GM20000 (cell line): ENCODE results near the gene CT45A2.
"Not testable (repeated sequence)": the region's sequence is repeated elsewhere in the genome, so short reads cannot be mapped to it uniquely, and the experiment has no call there.

Experiments
- DNase-seq: peaks from one replicate; pipeline ENCODE4 v3.0.0; 2012; ENCODE audit warnings: low spot score

The CT45A2 gene, protein sequence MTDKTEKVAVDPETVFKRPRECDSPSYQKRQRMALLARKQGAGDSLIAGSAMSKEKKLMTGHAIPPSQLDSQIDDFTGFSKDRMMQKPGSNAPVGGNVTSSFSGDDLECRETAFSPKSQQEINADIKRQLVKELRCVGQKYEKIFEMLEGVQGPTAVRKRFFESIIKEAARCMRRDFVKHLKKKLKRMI

DNA sequence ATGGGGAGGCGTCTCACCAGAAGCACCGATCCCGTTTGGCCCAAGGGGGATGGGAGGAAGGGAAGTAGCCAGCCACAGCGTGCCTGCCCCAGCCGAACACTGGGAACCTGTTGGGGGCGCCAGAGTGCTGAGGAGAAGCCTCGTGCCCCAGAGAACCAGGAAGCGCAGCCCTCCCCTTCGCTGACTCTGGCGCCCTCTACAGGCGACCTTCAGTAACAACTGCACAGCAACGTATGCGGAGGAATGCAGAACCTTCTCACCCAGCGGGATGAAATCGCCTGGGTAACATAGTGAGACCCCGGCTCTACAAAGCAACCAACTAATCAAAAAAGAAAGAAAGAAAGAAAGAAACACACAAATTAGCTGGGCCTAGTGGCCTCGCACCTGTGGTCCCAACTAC, at the start of gene CT45A2:
CT45A2 (minus strand) TSS at position 101 of the 400 bp plus-strand sequence. CDS start 3,747 bp downstream, outside the sequence.
- DNase-seq: not testable (repeated sequence)

DNA sequence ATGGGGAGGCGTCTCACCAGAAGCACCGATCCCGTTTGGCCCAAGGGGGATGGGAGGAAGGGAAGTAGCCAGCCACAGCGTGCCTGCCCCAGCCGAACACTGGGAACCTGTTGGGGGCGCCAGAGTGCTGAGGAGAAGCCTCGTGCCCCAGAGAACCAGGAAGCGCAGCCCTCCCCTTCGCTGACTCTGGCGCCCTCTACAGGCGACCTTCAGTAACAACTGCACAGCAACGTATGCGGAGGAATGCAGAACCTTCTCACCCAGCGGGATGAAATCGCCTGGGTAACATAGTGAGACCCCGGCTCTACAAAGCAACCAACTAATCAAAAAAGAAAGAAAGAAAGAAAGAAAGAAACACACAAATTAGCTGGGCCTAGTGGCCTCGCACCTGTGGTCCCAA, 34.6 kb upstream of the CT45A2 start, which contains the start of gene CT45A8:
CT45A8 (minus strand) TSS at position 101 of the 400 bp plus-strand sequence. CDS start 3,755 bp downstream, outside the sequence.
- DNase-seq: not testable (repeated sequence)

DNA sequence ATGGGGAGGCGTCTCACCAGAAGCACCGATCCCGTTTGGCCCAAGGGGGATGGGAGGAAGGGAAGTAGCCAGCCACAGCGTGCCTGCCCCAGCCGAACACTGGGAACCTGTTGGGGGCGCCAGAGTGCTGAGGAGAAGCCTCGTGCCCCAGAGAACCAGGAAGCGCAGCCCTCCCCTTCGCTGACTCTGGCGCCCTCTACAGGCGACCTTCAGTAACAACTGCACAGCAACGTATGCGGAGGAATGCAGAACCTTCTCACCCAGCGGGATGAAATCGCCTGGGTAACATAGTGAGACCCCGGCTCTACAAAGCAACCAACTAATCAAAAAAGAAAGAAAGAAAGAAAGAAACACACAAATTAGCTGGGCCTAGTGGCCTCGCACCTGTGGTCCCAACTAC, 17.4 kb upstream of the CT45A2 start, which contains the start of gene CT45A7:
CT45A7 (minus strand) TSS at position 101 of the 400 bp plus-strand sequence. CDS start 3,747 bp downstream, outside the sequence.
- not testable (repeated sequence) for DNase-seq

DNA sequence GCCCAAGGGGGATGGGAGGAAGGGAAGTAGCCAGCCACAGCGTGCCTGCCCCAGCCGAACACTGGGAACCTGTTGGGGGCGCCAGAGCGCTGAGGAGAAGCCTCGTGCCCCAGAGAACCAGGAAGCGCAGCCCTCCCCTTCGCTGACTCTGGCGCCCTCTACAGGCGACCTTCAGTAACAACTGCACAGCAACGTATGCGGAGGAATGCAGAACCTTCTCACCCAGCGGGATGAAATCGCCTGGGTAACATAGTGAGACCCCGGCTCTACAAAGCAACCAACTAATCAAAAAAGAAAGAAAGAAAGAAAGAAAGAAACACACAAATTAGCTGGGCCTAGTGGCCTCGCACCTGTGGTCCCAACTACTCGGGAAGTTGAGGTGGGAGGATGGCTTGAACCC, 17.1 kb downstream of the CT45A2 start, which contains the start of gene CT45A6:
CT45A6 (minus strand) TSS at position 101 of the 400 bp plus-strand sequence. CDS start 3,794 bp downstream, outside the sequence.
- not testable (repeated sequence) for DNase-seq

DNA sequence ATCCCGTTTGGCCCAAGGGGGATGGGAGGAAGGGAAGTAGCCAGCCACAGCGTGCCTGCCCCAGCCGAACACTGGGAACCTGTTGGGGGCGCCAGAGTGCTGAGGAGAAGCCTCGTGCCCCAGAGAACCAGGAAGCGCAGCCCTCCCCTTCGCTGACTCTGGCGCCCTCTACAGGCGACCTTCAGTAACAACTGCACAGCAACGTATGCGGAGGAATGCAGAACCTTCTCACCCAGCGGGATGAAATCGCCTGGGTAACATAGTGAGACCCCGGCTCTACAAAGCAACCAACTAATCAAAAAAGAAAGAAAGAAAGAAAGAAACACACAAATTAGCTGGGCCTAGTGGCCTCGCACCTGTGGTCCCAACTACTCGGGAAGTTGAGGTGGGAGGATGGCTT, 34.4 kb downstream of the CT45A2 start, which contains the start of gene CT45A5:
CT45A5 (minus strand) TSS at position 101 of the 400 bp plus-strand sequence. CDS start 3,774 bp downstream, outside the sequence.
- DNase-seq: not testable (repeated sequence)

DNA sequence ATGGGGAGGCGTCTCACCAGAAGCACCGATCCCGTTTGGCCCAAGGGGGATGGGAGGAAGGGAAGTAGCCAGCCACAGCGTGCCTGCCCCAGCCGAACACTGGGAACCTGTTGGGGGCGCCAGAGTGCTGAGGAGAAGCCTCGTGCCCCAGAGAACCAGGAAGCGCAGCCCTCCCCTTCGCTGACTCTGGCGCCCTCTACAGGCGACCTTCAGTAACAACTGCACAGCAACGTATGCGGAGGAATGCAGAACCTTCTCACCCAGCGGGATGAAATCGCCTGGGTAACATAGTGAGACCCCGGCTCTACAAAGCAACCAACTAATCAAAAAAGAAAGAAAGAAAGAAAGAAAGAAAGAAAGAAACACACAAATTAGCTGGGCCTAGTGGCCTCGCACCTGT, 51.7 kb downstream of the CT45A2 start, which contains the start of gene CT45A3:
CT45A3 (minus strand) TSS at position 101 of the 400 bp plus-strand sequence. CDS start 3,747 bp downstream, outside the sequence.
- DNase-seq: not testable (repeated sequence)
